ENCODE measurements around the gene MUC20. TPM values are rescaled to one million over a fixed set of nuclear protein-coding genes. Genes with fewer than 3 reads are reported as not detected.

MUC20 gene
- total RNA-seq, 1 experiment from 2014 or later, result 4.7 TPM

DNA sequence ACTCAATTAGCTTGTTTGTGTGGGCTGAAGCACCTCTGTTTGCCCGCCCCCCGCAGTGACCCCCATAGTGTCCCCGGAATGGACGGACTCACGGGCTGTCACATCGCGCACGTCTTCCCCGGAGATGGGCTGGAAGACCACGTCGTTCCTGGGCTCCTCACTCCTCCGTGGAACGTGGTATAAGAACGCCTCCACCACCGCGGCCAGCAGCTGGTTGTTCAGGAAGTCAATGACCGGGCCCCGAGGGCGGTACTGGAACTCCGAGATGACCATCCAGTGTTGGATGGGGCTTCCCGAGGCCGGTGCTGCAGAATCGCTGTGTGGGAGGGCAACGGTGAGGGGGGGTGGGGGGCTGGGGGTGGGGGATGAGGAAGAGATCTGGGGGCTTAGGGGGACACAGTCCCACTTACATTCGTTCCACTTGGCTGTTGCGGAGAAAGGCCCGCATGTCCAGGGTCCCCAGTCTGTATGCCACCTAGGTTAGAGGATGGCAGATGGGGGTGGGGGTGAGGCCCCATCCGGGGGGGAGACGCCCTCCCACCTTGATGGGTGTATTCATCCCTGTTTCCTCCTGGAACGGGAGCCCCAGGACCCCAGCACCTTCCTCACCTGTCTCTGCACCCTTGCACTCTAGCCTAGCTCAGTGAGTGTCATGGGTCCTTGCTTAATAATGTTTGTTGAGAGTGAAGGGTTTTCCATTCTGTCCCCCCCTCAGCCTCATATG is 30.2 kb downstream of the MUC20 start:
- in situ Hi-C loops (cut with HindIII; ENCODE audit: low sequenced_read_pairs), result no loop called here
- DNase-seq (ENCODE audit: low spot score), result no peak

DNA sequence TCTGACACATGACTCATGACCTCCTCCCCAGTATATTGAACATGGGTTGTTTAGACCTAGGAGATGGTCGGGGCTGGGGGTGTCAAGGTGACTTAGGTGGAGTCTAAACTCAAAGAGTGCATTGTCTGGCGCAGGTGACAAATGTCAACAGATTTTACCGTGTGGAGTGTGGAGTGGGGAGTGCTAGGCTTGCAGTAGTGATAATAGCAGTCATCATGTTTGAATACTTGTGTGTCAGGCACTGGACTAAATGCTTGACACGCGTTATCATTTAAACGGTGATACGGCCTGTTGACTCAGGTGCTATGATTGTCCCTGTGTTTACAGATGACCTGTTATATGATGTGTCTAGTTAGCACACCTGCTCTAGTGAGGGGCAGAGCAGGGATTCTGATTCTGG is 30.8 kb downstream of the MUC20 start:
- DNase-seq (ENCODE audit: low spot score), result no peak
- in situ Hi-C loops (cut with HindIII; ENCODE audit: low sequenced_read_pairs), result no loop called here

DNA sequence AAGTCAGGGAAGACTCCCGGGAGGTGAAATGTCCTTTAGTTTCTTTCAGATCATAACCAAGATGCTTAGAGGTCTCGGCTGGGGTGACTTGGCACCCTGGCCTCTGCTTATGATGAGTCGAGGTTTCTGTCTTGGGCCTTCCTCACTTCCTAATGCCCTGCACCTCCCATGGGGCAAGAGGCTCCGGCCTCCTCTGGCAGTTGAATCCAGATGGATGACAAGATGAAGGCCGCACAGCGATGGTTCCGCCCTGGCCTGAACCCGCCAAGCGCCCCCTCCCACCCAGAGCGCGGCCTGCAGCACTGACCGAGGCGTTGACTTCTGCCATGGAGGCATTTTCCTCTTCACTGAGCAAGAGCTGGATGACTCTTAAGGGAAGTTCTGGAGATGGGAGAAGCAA is 31.3 kb downstream of the MUC20 start:
- no peak for DNase-seq (ENCODE audit: low spot score)
- in situ Hi-C loops (cut with HindIII; ENCODE audit: low sequenced_read_pairs), result no loop called here

GRCh38 chr3:195752546-195753331 is 32.0 kb downstream of the MUC20 start:
- in situ Hi-C loops (cut with HindIII; ENCODE audit: low sequenced_read_pairs), result no loop called here
- no peak for DNase-seq (ENCODE audit: low spot score)

GRCh38 chr3:195753581-195753980 is 32.8 kb downstream of the MUC20 start:
- in situ Hi-C loops (cut with HindIII; ENCODE audit: low sequenced_read_pairs), result no loop called here

GRCh38 chr3:195754141-195754540 is 33.4 kb downstream of the MUC20 start:
- no peak for DNase-seq (ENCODE audit: low spot score)

More at GRCh38 chr3:195753581-195753980, 32.8 kb downstream of the MUC20 start:
- no peak for DNase-seq (ENCODE audit: low spot score)

GRCh38 chr3:195754906-195755305 is 34.1 kb downstream of the MUC20 start:
- no peak for DNase-seq (ENCODE audit: low spot score)
- in situ Hi-C loops (cut with HindIII; ENCODE audit: low sequenced_read_pairs), result no loop called here

More at GRCh38 chr3:195754141-195754540, 33.4 kb downstream of the MUC20 start:
- in situ Hi-C loops (cut with HindIII; ENCODE audit: low sequenced_read_pairs), result no loop called here

DNA sequence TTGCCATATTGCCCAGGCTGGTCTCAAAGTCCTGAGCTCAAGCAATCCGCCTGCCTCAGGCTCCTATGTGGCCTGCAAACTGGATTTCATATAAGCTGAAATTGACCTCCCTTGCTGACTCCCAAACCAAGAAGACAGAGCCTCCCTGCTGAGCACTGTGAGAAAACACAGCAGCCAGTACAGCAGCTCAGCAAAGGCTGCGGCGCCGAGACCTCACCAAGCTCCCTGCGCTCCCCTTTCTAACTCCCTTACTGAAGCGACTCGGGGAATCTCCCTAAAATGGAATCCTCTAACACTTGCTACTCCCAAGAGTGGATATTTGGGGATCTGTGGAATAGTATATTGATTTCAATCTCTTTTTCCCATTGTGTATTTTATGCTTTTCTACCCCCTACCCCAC is 34.6 kb downstream of the MUC20 start:
- in situ Hi-C loops (cut with HindIII; ENCODE audit: low sequenced_read_pairs), result no loop called here

GRCh38 chr3:195755791-195756676 is 35.3 kb downstream of the MUC20 start:
- DNase-seq (ENCODE audit: low spot score), result no peak
- in situ Hi-C loops (cut with HindIII; ENCODE audit: low sequenced_read_pairs), result no loop called here

More for the DNA sequence above, 34.6 kb downstream of the MUC20 start:
- no peak for DNase-seq (ENCODE audit: low spot score)

DNA sequence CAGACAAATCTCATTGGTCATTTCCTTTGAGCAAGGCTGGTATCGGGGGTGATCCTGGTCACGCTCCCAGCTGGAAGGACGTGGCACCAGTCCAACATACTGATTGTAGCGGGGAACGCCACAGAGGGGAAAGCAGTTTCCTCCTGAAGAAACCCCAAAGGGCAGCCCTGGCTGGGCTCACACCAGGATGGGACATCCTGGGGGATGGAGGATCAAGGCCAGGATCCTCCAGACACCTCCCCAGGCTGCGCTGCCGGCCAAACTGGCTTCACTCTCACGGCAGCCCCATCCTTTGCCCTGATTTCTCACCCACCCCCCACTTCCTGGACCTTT is 36.6 kb downstream of the MUC20 start:
- in situ Hi-C loops (cut with HindIII; ENCODE audit: low sequenced_read_pairs), result no loop called here
- DNase-seq (ENCODE audit: low spot score), result no peak

GRCh38 chr3:195757827-195758226 is 37.0 kb downstream of the MUC20 start:
- no peak for DNase-seq (ENCODE audit: low spot score)
- in situ Hi-C loops (cut with HindIII; ENCODE audit: low sequenced_read_pairs), result no loop called here

GRCh38 chr3:195758721-195759353 is 38.1 kb downstream of the MUC20 start:
- in situ Hi-C loops (cut with HindIII; ENCODE audit: low sequenced_read_pairs), result no loop called here
- DNase-seq (ENCODE audit: low spot score), result no peak

GRCh38 chr3:195760345-195761122 is 39.8 kb downstream of the MUC20 start:
- in situ Hi-C loops (cut with HindIII; ENCODE audit: low sequenced_read_pairs), result no loop called here
- DNase-seq (ENCODE audit: low spot score), result peak; percentile 27

GRCh38 chr3:195761123-195761566 is 40.4 kb downstream of the MUC20 start:
- in situ Hi-C loops (cut with HindIII; ENCODE audit: low sequenced_read_pairs), result no loop called here
- no peak for DNase-seq (ENCODE audit: low spot score)

- in situ Hi-C loops (cut with HindIII; ENCODE audit: low sequenced_read_pairs), result no loop called here
- DNase-seq (ENCODE audit: low spot score), result no peak
Observed at GRCh38 chr3:195761567-195762248, 40.9 kb downstream of the MUC20 start.

DNA sequence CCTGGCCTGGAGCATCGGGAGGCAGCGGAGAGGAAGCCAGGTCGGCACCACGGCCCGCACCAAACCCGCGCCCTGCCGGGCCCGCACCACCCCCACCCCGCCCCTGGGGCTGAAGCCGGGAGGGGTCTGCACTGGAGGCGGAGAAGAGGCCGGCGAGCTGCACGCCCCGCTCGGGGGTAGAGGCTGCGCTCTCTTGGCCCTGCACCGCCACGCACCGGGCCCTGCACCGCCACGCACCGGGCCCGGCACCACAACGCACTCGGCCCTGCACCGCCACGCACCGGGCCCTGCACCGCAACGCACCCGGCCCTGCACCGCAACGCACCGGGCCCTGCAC is 41.4 kb downstream of the MUC20 start:
- no peak for DNase-seq (ENCODE audit: low spot score)
- in situ Hi-C loops (cut with HindIII; ENCODE audit: low sequenced_read_pairs), result no loop called here

DNA sequence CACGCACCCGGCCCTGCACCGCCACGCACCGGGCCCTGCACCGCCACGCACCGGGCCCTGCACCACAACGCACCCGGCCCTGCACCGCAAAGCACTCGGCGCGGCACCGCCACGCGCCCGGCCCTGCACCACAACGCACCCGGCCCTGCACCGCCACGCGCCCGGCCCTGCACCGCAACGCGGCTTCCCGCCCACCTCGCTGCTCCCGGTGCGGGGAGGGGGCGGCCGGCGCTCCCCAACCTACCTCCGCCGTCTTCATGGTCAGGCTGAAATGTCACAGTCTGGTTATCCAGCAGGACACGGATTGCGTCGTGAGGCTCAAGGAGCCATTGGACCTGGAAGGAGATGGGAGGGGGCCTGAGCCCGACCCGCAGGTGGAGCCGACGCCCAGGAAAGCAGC is 41.8 kb downstream of the MUC20 start:
- DNase-seq (ENCODE audit: low spot score), result no peak
- in situ Hi-C loops (cut with HindIII; ENCODE audit: low sequenced_read_pairs), result no loop called here
